SK-N-SH (cell line): Measurements from ENCODE around the gene UNC5B. TPM values are rescaled to one million over a fixed set of nuclear protein-coding genes. Genes with fewer than 3 reads are reported as not detected.

Experiments used
- CTCF ChIA-PET: fragments of 300-600, 350-600 bp; formaldehyde crosslinking; extraction: SDS; loops from one replicate; lab custom pipeline; 2021; lab: Yijun Ruan, JAX
- POLR2A ChIA-PET: fragments of 350-600 bp; sonication (Branson Sonifier 250); formaldehyde crosslinking; extraction: SDS; loops from one replicate; lab custom pipeline; 2020; ENCODE audit warnings: antibody characterized with exemption, inconsistent platforms; lab: Yijun Ruan, JAX
- DNase-seq: peaks from one replicate; pipeline ENCODE4 v3.0.0; 2012
- H2AFZ ChIP-seq: fragments of 200-600 bp; sonication (generic); 2 replicates; pipeline ENCODE4 v1.8.1; 2016; ENCODE audit warnings: antibody characterized with exemption, mild to moderate bottlenecking, low read depth
- H3F3A ChIP-seq: fragments of 200-600 bp; sonication (generic); replicated peaks from 2 replicates; pipeline ENCODE3; 2016; ENCODE audit warnings: antibody characterized with exemption, mild to moderate bottlenecking; ENCODE audit not compliant: insufficient read depth
- H3K27ac ChIP-seq, 2 experiments: fragments of 200-500 bp in 1 of 2; fragments of 200-600 bp in 1 of 2; sonication (Bioruptor generic) in 1 of 2; sonication (generic), shearing (Covaris generic) in 1 of 2; 2 replicates each; pipeline versions ENCODE4 v1.5.1 to v1.6.1; 2014 to 2016; ENCODE audit warnings: low read depth in 2 of 2, inconsistent platforms in 1 of 2, low read length in 1 of 2, mild to moderate bottlenecking in 1 of 2, mixed read lengths in 1 of 2
- H3K27me3 ChIP-seq: fragments of 200-600 bp; sonication (generic), shearing (Covaris generic); 2 replicates; pipeline ENCODE4 v1.6.1; 2016; ENCODE audit warnings: mixed run types; ENCODE audit not compliant: insufficient read depth
- H3K36me3 ChIP-seq, 2 experiments: fragments of 200-500 bp in 1 of 2; fragments of 200-600 bp in 1 of 2; sonication (Bioruptor generic) in 1 of 2; sonication (generic) in 1 of 2; replicated peaks in 1 of 2; 2 replicates each; pipeline versions ENCODE3 to v1.5.1; 2014 to 2016; ENCODE audit warnings: low read length in 1 of 2, mild to moderate bottlenecking in 1 of 2; ENCODE audit not compliant: insufficient read depth in 2 of 2, control insufficient read depth in 1 of 2
- H3K4me1 ChIP-seq, 2 experiments: fragments of 200-500 bp in 1 of 2; fragments of 200-600 bp in 1 of 2; sonication (Bioruptor generic) in 1 of 2; sonication (generic), shearing (Covaris generic) in 1 of 2; 2 replicates each; pipeline versions ENCODE4 v1.5.1 to v1.6.1; 2014 to 2016; ENCODE audit warnings: low read depth in 1 of 2, low read length in 1 of 2, mixed run types in 1 of 2; ENCODE audit not compliant: insufficient read depth in 2 of 2, control insufficient read depth in 1 of 2
- H3K4me2 ChIP-seq: fragments of 200-600 bp; sonication (generic), shearing (Covaris generic); 2 replicates; pipeline ENCODE4 v1.6.1; 2017; ENCODE audit warnings: mixed run types
- H3K4me3 ChIP-seq, 2 experiments: fragments of 200-500 bp in 1 of 2; fragments of 200-600 bp in 1 of 2; sonication (Bioruptor generic) in 1 of 2; sonication (generic), shearing (Covaris generic) in 1 of 2; 2 replicates each; pipeline versions ENCODE4 v1.5.1 to v1.8.1; 2014 to 2016; ENCODE audit warnings: low read depth in 2 of 2, inconsistent platforms in 1 of 2, low read length in 1 of 2, mild to moderate bottlenecking in 1 of 2, mixed read lengths in 1 of 2, moderate library complexity in 1 of 2
- H3K79me2 ChIP-seq: fragments of 200-600 bp; sonication (generic); 2 replicates; pipeline ENCODE4 v1.8.1; 2017; ENCODE audit warnings: mild to moderate bottlenecking; ENCODE audit not compliant: insufficient read depth
- H3K9ac ChIP-seq: fragments of 200-600 bp; sonication (generic); 2 replicates; pipeline ENCODE4 v1.6.1; 2017; ENCODE audit warnings: mixed run types
- H3K9me2 ChIP-seq: fragments of 200-600 bp; sonication (generic); 2 replicates; pipeline ENCODE4 v1.6.1; 2017; ENCODE audit warnings: mixed run types
- H3K9me3 ChIP-seq: fragments of 200-600 bp; sonication (generic); 2 replicates; pipeline ENCODE4 v1.6.1; 2017; ENCODE audit warnings: mixed run types, mild to moderate bottlenecking, moderate library complexity
- H4K20me1 ChIP-seq: fragments of 200-600 bp; sonication (generic); 2 replicates; pipeline ENCODE4 v1.6.1; 2017; ENCODE audit warnings: mild to moderate bottlenecking, mixed run types; ENCODE audit not compliant: insufficient read depth
- CHD2 ChIP-seq: fragments of 150-350 bp; IDR thresholded peaks from 2 replicates; pipeline ENCODE4 v1.6.1; 2018; ENCODE audit warnings: low read length; ENCODE audit not compliant: partially characterized antibody
- ELF1 ChIP-seq: IDR thresholded peaks from 2 replicates; pipeline ENCODE4 v1.4.0; 2012
- EP300 ChIP-seq, 2 experiments: IDR thresholded peaks; 2 replicates each; pipeline versions ENCODE4 v1.4.0 to v1.6.1; 2012; ENCODE audit warnings: borderline replicate concordance in 1 of 2, low read depth in 1 of 2, low read length in 1 of 2
- EZH2phosphoT487 ChIP-seq: fragments of 200-600 bp; sonication (generic); IDR thresholded peaks from 2 replicates; pipeline ENCODE4 v1.6.1; 2017; ENCODE audit warnings: low read depth, mixed run types, mild to moderate bottlenecking, antibody characterized with exemption, moderate library complexity, borderline replicate concordance
- FOXJ3 ChIP-seq: sonication (generic); formaldehyde crosslinking; IDR thresholded peaks from 2 replicates; pipeline ENCODE4 v1.5.1; 2020; ENCODE audit warnings: mild to moderate bottlenecking, missing genetic modification reagents
- GABPA ChIP-seq: IDR thresholded peaks from 2 replicates; pipeline ENCODE4 v1.4.0; 2012; ENCODE audit warnings: low read depth, mild to moderate bottlenecking
- JUND ChIP-seq: IDR thresholded peaks from 2 replicates; pipeline ENCODE4 v1.4.0; 2012
- MXI1 ChIP-seq: IDR thresholded peaks from 2 replicates; pipeline ENCODE4 v1.6.1; 2012; ENCODE audit warnings: mild to moderate bottlenecking, low read depth, low read length, improper control_type of control experiment
- NFIC ChIP-seq: IDR thresholded peaks from 2 replicates; pipeline ENCODE4 v1.4.0; 2012; ENCODE audit warnings: borderline replicate concordance
- NRF1 ChIP-seq: IDR thresholded peaks from 2 replicates; pipeline ENCODE4 v1.6.1; 2012; ENCODE audit warnings: low read depth, mild to moderate bottlenecking, low read length
- RAD21 ChIP-seq: IDR thresholded peaks from 2 replicates; pipeline ENCODE4 v1.6.1; 2012; ENCODE audit warnings: mild to moderate bottlenecking, low read length
- RXRA ChIP-seq: IDR thresholded peaks from 2 replicates; pipeline ENCODE4 v1.4.0; 2012; ENCODE audit warnings: low read depth, mild to moderate bottlenecking, borderline replicate concordance
- TCF12 ChIP-seq: IDR thresholded peaks from 2 replicates; pipeline ENCODE4 v1.4.0; 2012
- YY1 ChIP-seq: IDR thresholded peaks from 2 replicates; pipeline ENCODE4 v1.4.0; 2012; ENCODE audit warnings: low read depth, mild to moderate bottlenecking
- WGBS: methylation state at CpG from one replicate; pipeline ENCODE4 v1.1.6; 2017; ENCODE audit warnings: low lambda C conversion rate; 5-methylcytosine and 5-hydroxymethylcytosine counted together
- polyA plus RNA-seq, 3 experiments: library from polyadenylated mRNA; depleted of rRNA; stranded (reverse); fragments of >200 nt; gene quantifications; 2 replicates each; pipeline ENCODE4 v1.2.3, GENCODE V29; 2012
- TF ChIP-seq, protein P1 (sequence below): IDR thresholded peaks from 2 replicates; pipeline ENCODE4 v1.4.0; 2012; ENCODE audit warnings: low read depth, borderline replicate concordance
- TF ChIP-seq, protein P2 (sequence below): fragments of 200-600 bp; sonication (generic); IDR thresholded peaks from 2 replicates; pipeline ENCODE4 v1.6.1; 2017; ENCODE audit warnings: antibody characterized with exemption, mild to moderate bottlenecking, moderate library complexity
- TF ChIP-seq, protein P3 (sequence below): fragments of 150-350 bp; IDR thresholded peaks from 2 replicates; pipeline ENCODE4 v1.6.1; 2017; ENCODE audit warnings: antibody characterized with exemption, low read length, low read depth, borderline replicate concordance

The UNC5B gene
- polyA plus RNA-seq, 1 of the 3 experiments (the other 2 are of a cell fraction): 13.8 TPM

DNA sequence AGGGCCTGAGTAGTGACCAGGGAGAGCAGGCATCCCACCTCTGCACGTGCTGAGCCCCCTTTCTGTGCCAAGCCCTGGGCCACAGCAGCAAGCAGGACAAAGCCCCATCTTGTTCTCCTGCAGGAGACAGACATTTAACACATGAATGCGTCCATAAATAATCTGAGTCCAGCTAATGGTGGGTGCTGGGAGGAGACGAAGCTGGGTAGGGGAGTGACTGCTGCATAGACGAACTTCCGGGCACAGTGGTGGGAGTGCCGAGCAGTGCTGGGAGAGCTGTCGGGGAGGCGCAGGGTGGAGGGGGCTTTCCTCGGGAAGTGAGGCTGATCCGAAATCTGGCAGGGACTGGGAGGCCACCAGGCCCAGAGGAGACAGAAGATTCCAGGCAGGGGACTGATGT is 71.5 kb downstream of the UNC5B start:
- Histone ChIP-seq H3K27ac (peak overlapping the region in 1 of 2 experiments; percentile 53; a peak in 1 of 4 replicates), H2AFZ (no peak overlapping the region), H3K36me3 (peaks cover 16 to 50% of the 10 kb centered on the region in 2 experiments), H4K20me1 (peaks cover 69% of the 10 kb centered on the region), H3K4me1 (peaks cover 0 to 26% of the 10 kb centered on the region in 2 experiments; a peak in 3 of 4 replicates), H3K27me3 (no peaks in the 10 kb centered on the region)
- no peak for TF ChIP-seq RAD21
- TF ChIP-seq, protein P1, sequence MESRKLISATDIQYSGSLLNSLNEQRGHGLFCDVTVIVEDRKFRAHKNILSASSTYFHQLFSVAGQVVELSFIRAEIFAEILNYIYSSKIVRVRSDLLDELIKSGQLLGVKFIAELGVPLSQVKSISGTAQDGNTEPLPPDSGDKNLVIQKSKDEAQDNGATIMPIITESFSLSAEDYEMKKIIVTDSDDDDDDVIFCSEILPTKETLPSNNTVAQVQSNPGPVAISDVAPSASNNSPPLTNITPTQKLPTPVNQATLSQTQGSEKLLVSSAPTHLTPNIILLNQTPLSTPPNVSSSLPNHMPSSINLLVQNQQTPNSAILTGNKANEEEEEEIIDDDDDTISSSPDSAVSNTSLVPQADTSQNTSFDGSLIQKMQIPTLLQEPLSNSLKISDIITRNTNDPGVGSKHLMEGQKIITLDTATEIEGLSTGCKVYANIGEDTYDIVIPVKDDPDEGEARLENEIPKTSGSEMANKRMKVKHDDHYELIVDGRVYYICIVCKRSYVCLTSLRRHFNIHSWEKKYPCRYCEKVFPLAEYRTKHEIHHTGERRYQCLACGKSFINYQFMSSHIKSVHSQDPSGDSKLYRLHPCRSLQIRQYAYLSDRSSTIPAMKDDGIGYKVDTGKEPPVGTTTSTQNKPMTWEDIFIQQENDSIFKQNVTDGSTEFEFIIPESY: no peak
- no peak for TF ChIP-seq RXRA
- TF ChIP-seq, protein P2, sequence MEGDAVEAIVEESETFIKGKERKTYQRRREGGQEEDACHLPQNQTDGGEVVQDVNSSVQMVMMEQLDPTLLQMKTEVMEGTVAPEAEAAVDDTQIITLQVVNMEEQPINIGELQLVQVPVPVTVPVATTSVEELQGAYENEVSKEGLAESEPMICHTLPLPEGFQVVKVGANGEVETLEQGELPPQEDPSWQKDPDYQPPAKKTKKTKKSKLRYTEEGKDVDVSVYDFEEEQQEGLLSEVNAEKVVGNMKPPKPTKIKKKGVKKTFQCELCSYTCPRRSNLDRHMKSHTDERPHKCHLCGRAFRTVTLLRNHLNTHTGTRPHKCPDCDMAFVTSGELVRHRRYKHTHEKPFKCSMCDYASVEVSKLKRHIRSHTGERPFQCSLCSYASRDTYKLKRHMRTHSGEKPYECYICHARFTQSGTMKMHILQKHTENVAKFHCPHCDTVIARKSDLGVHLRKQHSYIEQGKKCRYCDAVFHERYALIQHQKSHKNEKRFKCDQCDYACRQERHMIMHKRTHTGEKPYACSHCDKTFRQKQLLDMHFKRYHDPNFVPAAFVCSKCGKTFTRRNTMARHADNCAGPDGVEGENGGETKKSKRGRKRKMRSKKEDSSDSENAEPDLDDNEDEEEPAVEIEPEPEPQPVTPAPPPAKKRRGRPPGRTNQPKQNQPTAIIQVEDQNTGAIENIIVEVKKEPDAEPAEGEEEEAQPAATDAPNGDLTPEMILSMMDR: no peak
- TF ChIP-seq GABPA: no peak
- TF ChIP-seq JUND: no peak
- TF ChIP-seq YY1: no peak
- no peak for TF ChIP-seq NRF1
- TF ChIP-seq FOXJ3 (CRISPR knock-in tag): no peak
- TF ChIP-seq, all 33 proteins: peak for 0
- Histone ChIP-seq H3F3A (no peaks in the 10 kb centered on the region), H3K9me3 (no peaks in the 10 kb centered on the region), H3K4me3 (no peak overlapping the region), H3K4me2 (no peak overlapping the region), H3K79me2 (peaks cover 9% of the 10 kb centered on the region), H3K9me2 (no peaks in the 10 kb centered on the region), H3K9ac (no peak overlapping the region)
- no peak for DNase-seq
- ChIA-PET CTCF (interaction anchor here (0.8 to 9.0 kb wide), 18 partner anchors 8 to 396 kb away, joined by 3 to 104 read pairs (median 7); partner anchors contain the start of genes PCBD1 and UNC5B), POLR2A (no interaction called here)
- WGBS: 92% methylated on average over 10 of the region's 10 CpGs

DNA sequence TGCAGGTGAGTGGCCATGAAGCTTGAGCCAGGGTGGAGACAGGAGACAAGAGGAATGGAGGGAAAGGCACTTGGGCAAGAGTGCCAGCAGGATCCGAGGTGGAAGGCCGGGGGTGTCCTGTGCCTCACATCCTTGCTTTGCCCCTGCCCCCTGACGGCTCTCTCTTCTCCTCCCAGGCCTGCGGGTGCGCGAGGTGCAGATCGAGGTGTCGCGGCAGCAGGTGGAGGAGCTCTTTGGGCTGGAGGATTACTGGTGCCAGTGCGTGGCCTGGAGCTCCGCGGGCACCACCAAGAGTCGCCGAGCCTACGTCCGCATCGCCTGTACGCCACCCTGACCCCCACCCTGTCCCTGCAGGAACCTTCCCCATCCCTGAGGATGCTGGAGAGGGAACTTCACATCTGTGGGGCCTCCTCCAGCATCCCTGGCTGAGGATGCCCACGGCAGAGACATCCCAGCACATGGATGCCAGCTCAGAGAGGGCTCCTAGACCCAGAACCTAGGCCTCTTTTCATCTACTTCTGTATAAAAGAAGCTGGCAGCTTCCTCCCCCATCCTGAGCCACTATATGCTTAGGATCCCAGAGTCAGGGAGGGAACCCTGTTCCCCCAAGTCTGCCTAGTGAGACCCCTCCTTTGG is 72.3 kb downstream of the UNC5B start:
- Histone ChIP-seq H3K9me2 (no peaks in the 10 kb centered on the region), H3K9ac (no peak overlapping the region), H3K27me3 (no peaks in the 10 kb centered on the region), H3K9me3 (no peaks in the 10 kb centered on the region), H3K79me2 (peaks cover 9% of the 10 kb centered on the region), H3K36me3 (peaks cover 16 to 55% of the 10 kb centered on the region in 2 experiments), H2AFZ (no peak overlapping the region), H3K27ac (peak overlapping the region in 1 of 2 experiments; percentile 53; a peak in 1 of 4 replicates), H3K4me2 (no peak overlapping the region), H4K20me1 (peaks cover 62% of the 10 kb centered on the region), H3K4me1 (peaks cover 0 to 22% of the 10 kb centered on the region in 2 experiments; a peak in 2 of 4 replicates), H3F3A (no peaks in the 10 kb centered on the region), H3K4me3 (no peak overlapping the region)
- DNase-seq: no peak
- POLR2A ChIA-PET: interaction anchor here (1.3 kb wide), 1 partner anchor 44 kb away, joined by 4 read pairs; no protein-coding TSS in a partner anchor
- CTCF ChIA-PET: interaction anchor here (0.6 to 9.0 kb wide), 44 partner anchors 8 to 1135 kb away, joined by 3 to 104 read pairs (median 4); partner anchors contain the start of genes PCBD1 and UNC5B
- 90% methylated on average over 8 of the region's 19 CpGs for WGBS
- TF ChIP-seq EP300 (IDR thresholded peaks at IDR 0.05; ENCODE audit: borderline replicate concordance in 1 of 2, low read depth in 1 of 2, low read length in 1 of 2) (no peak), TCF12 (no peak), CHD2 (no peak), ELF1 (no peak), YY1 (no peak), GABPA (no peak), NFIC (no peak), EZH2phosphoT487 (no peak), MXI1 (no peak)
- TF ChIP-seq, protein P1: no peak
- TF ChIP-seq, protein P3, sequence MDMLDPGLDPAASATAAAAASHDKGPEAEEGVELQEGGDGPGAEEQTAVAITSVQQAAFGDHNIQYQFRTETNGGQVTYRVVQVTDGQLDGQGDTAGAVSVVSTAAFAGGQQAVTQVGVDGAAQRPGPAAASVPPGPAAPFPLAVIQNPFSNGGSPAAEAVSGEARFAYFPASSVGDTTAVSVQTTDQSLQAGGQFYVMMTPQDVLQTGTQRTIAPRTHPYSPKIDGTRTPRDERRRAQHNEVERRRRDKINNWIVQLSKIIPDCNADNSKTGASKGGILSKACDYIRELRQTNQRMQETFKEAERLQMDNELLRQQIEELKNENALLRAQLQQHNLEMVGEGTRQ: no peak
